NCI-H2227 (cell line): ENCODE measurements around the gene NRXN2.
A peak's percentile ranks its signal among the peaks of the same experiment; 100 is the strongest.

Experiments
- DNase-seq: peaks from one replicate; lab custom pipeline; 2025; ENCODE audit not compliant: unreplicated experiment; lab: John Stamatoyannopoulos, UW

The NRXN2 gene

DNA sequence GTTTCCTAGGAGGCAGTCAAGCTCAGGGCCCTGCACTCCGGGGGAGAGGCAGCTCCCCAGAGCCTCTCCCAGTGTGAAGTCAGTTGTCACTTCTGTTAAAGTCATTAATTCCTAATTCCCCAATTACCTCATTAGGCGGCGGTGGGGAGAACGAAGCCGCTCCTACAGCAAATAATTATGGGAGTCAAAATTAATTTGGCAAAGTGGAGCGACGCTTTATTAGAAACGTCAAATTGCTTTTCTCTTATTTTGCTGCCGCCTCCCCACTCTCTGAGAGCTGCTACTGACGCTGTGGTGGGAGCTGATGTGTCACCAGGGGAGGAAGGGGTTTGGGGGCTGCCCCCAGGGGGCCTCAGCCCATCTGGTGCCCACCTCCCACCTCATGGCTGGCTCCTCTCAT, 90.3 kb downstream of the NRXN2 start:
- no peak for DNase-seq

DNA sequence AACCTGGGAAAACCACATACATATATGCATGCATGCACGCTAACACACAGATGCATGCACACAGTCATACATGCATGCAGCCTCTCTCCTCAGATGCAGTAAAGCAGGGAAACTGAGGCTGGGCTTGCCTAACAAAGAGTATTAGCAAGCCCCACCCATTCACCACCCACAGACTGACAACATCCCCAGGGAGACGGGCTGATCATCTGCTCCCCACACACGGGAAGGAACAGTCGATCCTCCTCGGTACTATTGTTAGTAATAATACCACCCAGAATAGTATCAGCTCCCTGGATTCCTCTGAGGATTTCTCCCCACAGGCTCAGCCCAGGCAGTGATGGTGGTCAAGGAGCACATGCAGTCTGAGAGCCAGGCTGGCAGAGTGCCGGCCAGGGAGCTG, 90.8 kb downstream of the NRXN2 start:
- no peak for DNase-seq

DNA sequence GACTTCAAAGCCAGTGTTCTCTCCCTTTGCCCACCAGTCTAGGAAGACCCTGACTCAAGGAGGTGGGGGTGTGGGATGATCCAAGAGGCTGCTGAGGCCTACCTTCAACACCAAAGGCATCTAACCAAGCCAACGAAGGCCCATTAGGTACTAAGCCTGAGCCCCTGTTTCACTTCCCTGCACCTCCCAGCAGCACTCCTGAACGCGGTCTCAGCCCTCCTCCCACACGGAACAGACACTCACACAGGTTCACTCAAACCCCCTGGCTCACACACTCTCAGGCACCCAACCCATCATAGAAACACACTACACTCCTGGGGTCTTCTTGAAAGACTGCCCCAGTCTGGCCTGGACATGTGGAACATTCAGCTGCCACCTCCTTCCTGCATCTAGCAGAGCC, 91.3 kb downstream of the NRXN2 start:
- DNase-seq, result no peak

GRCh38 chr11:64629796-64630562, 93.0 kb downstream of the NRXN2 start:
- DNase-seq, result no peak

- no peak for DNase-seq
Measured at GRCh38 chr11:64629103-64629502, 93.9 kb downstream of the NRXN2 start.

DNA sequence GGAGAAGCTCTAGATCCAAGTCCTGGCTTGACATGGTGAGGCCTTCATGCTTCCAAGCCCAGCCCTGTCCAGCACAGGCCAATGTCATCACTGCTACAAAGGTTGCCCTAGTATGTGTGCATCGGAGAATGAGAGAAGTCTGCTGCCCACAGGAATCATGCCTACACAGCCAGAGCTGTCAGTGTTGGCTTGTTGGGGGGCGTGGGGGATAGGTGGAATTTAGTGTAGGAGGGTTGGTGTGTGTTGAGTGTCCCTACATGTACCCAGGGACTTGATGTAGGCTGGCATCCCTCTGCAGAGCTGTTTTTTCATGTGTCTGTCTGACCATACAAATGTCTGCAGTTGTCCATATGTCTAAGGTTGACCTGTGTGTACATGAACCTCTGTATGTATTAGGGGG, 94.4 kb downstream of the NRXN2 start:
- no peak for DNase-seq

GRCh38 chr11:64627371-64627770, 95.6 kb downstream of the NRXN2 start:
- no peak for DNase-seq

GRCh38 chr11:64626637-64627036, 96.4 kb downstream of the NRXN2 start:
- DNase-seq, result no peak

DNA sequence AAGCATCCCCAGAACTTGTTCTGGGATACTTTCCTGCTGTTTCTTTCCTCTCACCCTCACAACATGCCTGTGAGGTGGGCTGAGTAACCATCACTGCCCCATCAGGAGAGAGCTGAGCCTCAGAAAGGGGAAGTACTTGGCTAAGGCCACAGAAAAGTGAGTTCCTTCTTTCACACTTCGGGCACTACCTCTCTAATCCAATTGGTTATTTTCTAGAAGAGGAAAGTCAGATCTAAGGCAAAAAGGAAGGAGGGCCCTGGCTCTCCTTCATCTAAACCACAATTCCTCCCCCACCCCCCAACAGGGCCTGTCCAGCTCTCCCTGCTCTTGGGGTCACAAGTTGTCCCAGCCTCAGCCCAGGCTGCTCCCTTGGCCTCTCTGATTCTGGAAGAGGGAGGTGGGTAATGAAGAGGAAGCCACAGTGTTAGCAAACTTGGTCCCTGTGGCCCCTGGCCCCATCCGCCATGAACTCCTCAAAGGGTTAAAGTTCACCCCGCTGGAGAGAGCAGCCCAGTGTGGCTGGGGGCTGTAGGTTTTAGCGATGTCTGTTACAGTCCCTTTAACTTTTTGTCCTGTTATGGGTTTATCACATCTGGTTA, 98.0 kb downstream of the NRXN2 start:
- no peak for DNase-seq

GRCh38 chr11:64622681-64623080, 100.3 kb downstream of the NRXN2 start:
- DNase-seq, result no peak

DNA sequence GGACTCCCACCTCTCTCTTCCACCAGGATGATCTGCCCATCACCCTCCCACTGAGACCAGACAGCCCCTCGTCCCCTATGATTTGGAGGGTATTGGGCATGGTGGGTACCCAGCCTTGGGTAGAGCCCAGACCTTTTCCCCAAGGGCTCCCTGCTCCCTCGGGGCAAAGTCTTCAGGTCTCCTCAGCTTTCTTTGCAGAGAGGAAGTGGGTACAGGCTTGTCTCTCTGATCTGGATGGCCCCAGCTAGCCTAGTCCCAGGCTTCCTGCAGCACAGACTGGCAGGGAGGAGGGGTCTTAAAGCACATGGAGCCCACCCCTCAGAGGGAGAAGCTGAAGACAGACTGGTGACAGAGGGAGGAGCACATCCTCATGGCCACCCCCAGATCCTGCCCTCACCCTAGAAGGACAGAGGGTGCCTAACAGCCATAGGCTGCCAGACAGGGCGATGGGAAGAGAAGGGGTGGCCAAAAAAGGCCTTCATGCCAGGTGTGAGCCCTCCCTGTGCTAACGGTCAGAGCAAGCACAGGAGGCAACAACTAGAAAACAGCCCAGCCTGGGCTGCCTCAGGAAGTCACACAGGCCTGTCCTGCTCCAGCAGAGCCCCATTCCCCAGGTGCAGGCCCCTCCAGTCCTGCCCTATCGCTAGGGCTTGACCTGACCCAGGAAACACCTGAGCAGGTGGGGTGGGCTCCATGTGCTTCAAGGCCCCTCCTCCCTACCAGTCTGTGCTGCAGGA, 101.5 kb downstream of the NRXN2 start:
- DNase-seq, result no peak

DNA sequence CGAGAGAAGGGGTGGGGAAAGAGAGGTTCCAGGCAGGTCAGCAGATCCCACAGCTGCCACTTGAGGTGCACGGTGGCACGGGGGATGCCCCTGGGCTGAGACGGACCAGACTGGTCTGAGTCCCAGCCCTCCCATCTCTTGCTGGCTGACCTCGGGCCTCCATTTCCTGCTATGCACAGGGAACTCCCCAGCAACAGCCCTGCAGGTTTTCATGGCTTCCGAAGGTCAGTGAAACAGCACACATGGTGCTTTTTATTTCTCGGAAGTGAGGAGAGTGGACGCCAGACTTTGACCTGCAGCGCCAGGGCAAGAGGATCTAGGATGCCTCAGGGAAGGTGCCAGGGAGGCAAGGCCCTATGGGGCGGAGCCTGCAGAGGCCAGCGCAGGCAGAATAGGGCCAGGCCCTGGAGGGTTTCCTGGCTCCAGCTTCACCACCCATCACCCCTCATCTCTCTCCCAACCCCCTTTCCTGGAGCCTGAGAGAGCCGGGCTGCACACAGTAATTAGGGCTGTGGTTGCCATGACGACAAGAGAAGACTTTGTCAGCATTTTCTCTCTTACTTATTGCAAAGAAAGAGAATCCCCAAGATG, 102.5 kb downstream of the NRXN2 start:
- peak; percentile 96 for DNase-seq

DNA sequence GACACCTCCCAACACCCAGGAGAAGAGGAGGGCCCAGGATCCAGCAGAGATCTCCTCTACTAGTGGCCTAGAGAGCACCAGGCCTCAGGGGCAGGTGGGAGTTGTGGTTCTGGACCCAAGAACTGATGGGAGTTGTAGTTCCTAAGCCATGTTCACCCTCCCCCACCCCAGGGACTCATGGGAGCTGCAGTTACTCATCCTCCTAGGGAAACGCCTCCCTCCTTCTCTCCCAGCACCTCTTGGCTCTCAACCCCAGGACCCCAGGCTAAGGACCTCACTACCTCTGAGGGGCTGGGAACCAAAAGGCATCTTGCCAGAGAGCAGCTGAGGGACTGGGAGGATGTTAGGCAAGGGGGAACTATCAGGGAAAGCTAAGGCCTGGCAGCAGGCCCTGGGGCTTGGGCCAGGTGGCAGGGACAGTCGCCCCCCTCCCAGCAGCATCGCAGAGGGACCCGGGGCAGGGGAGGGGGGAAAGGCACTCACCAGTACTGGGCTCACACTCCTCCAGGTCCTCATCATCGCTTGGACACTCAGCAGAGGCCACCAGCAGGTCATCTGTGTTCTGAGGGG, 103.1 kb downstream of the NRXN2 start:
- peak; percentile 74 for DNase-seq

DNA sequence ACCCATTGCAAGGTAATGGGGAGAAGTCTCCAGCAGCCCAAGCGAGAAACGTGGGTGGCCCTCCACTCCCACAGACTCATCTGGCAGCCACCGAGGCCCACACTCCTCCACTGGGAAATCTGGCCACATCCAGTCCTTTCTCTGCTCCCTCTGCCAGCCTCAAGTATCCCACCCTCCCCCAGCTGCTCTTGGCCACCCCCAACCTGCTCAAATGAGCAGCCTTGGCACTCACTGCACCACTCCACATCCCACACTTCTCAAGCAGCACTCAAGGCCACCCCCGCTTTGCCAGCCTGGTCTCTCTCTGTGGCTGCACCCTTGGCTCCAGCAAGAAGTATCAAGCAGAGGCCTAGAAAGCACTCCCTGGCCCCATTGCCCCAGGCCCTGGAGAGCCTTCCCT, 103.8 kb downstream of the NRXN2 start:
- DNase-seq, result no peak

GRCh38 chr11:64616817-64617216, 106.2 kb downstream of the NRXN2 start:
- DNase-seq, result no peak

- DNase-seq, result no peak
Measured at GRCh38 chr11:64614917-64615316, 108.1 kb downstream of the NRXN2 start.

DNA sequence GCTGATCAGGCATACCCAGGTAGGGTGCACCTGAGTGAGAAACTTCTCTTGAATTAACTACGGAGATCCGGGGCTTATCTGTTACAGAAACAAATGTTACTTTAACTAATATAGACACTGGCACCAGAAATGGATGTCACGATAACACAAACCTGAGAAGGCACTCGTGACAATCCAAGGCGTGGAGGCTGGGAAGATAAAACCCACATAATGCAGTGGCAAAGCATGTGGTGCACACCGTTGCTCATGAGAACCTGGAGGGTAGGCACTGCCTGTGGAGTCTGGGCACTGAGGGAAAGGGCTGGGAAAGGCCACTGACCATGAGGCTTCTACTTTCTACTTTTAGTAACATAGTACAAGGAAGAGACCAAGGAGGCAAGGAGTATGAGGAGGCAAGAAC, 109.3 kb downstream of the NRXN2 start:
- no peak for DNase-seq

GRCh38 chr11:64611869-64612646, 110.9 kb downstream of the NRXN2 start:
- no peak for DNase-seq

- no peak for DNase-seq
Measured at GRCh38 chr11:64611176-64611575, 111.8 kb downstream of the NRXN2 start.

- no peak for DNase-seq
Measured at GRCh38 chr11:64610596-64610995, 112.4 kb downstream of the NRXN2 start.
